Keratinocyte (primary cell): ENCODE data around the gene LANCL1. TPM values are rescaled to one million over a fixed set of nuclear protein-coding genes. Genes with fewer than 3 reads are reported as not detected.
"Not testable (repeated sequence)": the region's sequence is repeated elsewhere in the genome, so short reads cannot be mapped to it uniquely, and the experiment has no call there.

Source experiments
- DNase-seq: peaks from one replicate; pipeline ENCODE4 v3.0.0-alpha.2; 2011; ENCODE audit warnings: low read depth, missing footprints, low spot score
- FAIRE-seq: peaks from 2 replicates; lab custom pipeline; 2011; peaks lifted over from hg19 to GRCh38; lab: Jason Lieb, UNC
- H2AFZ ChIP-seq: 2 replicates; pipeline ENCODE4 v1.6.0; 2012; ENCODE audit warnings: low read length, control low read depth, inconsistent platforms; ENCODE audit not compliant: control insufficient read depth
- H3K27ac ChIP-seq: 2 replicates; pipeline ENCODE4 v1.5.1; 2011; ENCODE audit warnings: low read length; ENCODE audit not compliant: control insufficient read depth, insufficient read depth
- H3K27me3 ChIP-seq: 3 replicates; pipeline ENCODE4 v1.6.0; 2011; ENCODE audit warnings: low read length; ENCODE audit not compliant: control insufficient read depth, insufficient read depth; ENCODE audit errors: extremely low read depth
- H3K36me3 ChIP-seq, 2 experiments: 2 replicates in 1 of 2; 3 replicates in 1 of 2; pipeline ENCODE4 v1.5.1; 2011; ENCODE audit warnings: low read length in 2 of 2, mild to moderate bottlenecking in 1 of 2; ENCODE audit not compliant: control insufficient read depth in 2 of 2, insufficient read depth in 2 of 2; ENCODE audit errors: extremely low read depth in 1 of 2
- H3K4me1 ChIP-seq: 3 replicates; pipeline ENCODE4 v1.5.1; 2011; ENCODE audit warnings: low read length; ENCODE audit not compliant: control insufficient read depth, insufficient read depth; ENCODE audit errors: extremely low read depth
- H3K4me2 ChIP-seq: 3 replicates; pipeline ENCODE4 v1.6.0; 2011; ENCODE audit warnings: low read depth, low read length; ENCODE audit not compliant: control insufficient read depth, insufficient read depth; ENCODE audit errors: extremely low read depth
- H3K4me3 ChIP-seq, 3 experiments: fragments of 200-600 bp in 1 of 3; sonication (generic) in 1 of 3; 2 replicates in 2 of 3; 3 replicates in 1 of 3; pipeline ENCODE4 v1.5.1; 2011 to 2016; ENCODE audit warnings: low read length in 3 of 3, mild to moderate bottlenecking in 3 of 3, control low read depth in 2 of 3, inconsistent platforms in 1 of 3, low read depth in 1 of 3, mixed read lengths in 1 of 3, mixed run types in 1 of 3, moderate library complexity in 1 of 3; ENCODE audit not compliant: control insufficient read depth in 2 of 3, insufficient read depth in 2 of 3; ENCODE audit errors: extremely low read depth in 1 of 3
- H3K79me2 ChIP-seq: 2 replicates; pipeline ENCODE4 v1.6.0; 2012; ENCODE audit warnings: low read length; ENCODE audit not compliant: control insufficient read depth, insufficient read depth
- H3K9ac ChIP-seq: 3 replicates; pipeline ENCODE4 v1.6.0; 2011; ENCODE audit warnings: low read length; ENCODE audit not compliant: control insufficient read depth, insufficient read depth; ENCODE audit errors: extremely low read depth
- H3K9me1 ChIP-seq: 3 replicates; pipeline ENCODE4 v1.6.0; 2011; ENCODE audit warnings: low read length; ENCODE audit not compliant: control insufficient read depth, insufficient read depth; ENCODE audit errors: extremely low read depth
- H3K9me3 ChIP-seq: 2 replicates; pipeline ENCODE4 v1.5.1; 2012; ENCODE audit warnings: low read depth, low read length; ENCODE audit not compliant: control insufficient read depth
- H4K20me1 ChIP-seq: 3 replicates; pipeline ENCODE4 v1.6.0; 2011; ENCODE audit warnings: low read length; ENCODE audit not compliant: control insufficient read depth, insufficient read depth; ENCODE audit errors: extremely low read depth
- EZH2 ChIP-seq: IDR thresholded peaks from one replicate; pipeline ENCODE4 v1.6.1; 2012; ENCODE audit warnings: inconsistent platforms, mild to moderate bottlenecking, low read length, moderate library complexity
- dilution Hi-C: fragments of 300-500 bp; cut with MboI; formaldehyde crosslinking; loops from one replicate; pipeline ENCODE4 v1.7.0; 2020; ENCODE audit warnings: low sequenced_read_pairs; ENCODE audit not compliant: extremely low pct_ligation_motif_present
- polyA plus RNA-seq, 5 experiments: library from polyadenylated mRNA; depleted of rRNA in 3 of 5; stranded (reverse) in 3 of 5; stranded (forward) in 1 of 5; unstranded in 1 of 5; fragments of >200 nt; gene quantifications; 1 replicate in 1 of 5; 2 replicates in 3 of 5; 3 replicates in 1 of 5; pipeline versions ENCODE4 v1.2.1 to v1.2.3, GENCODE V29; 2011 to 2012; ENCODE audit warnings: missing spikeins in 2 of 5, low read depth in 1 of 5, low replicate concordance in 1 of 5
- TF ChIP-seq, protein P1 (sequence below), 3 experiments: IDR thresholded peaks in 1 of 3; conservative IDR thresholded peaks in 1 of 3; optimal IDR thresholded peaks in 1 of 3; 2 replicates in 2 of 3; 3 replicates in 1 of 3; pipeline versions ENCODE3 to v1.5.1; 2011; ENCODE audit warnings: low read length in 3 of 3, mild to moderate bottlenecking in 3 of 3, moderate library complexity in 2 of 3, control low read depth in 1 of 3, inconsistent platforms in 1 of 3; ENCODE audit not compliant: insufficient read depth in 2 of 3; ENCODE audit errors: extremely low read depth in 1 of 3

Gene LANCL1
- polyA plus RNA-seq, 1 donor (not counting 4 experiments of a cell fraction or from before 2014, with no cell fraction given): 86.4 TPM

DNA sequence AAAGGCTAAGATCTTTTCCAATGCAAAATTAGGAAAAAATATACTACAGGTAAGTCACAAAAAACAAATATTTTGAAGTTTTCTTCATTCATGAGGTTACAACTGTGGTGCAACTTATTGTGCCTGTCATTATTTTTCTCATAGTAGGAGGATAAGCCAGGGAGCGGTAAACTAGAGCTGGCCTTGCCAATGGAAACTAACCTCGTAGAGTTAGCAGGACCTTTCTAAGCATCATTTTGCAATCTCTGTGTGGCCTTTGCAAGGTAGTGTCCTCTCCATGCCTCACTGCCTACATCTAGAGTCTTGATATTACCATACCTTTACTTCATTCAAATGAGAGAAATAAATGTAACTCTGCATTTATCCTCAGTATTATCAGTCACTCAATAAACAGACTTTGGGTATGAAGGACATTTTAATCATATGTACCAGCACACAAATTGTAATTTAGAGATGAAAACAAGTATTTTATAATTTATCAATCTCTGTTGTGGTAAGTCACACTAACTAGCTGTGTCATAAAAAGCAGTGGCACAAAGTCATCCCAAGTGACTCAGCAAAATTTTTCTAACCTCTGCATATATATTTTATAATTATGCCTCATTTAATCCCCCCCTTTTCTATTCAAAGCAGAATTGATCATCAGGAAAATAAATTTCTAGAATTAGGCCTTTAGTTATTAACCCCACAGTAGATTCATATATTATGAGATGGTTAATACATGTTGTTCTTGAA, 47.0 kb downstream of the LANCL1 start:
- TF ChIP-seq EZH2: no peak
- TF ChIP-seq, protein P1, sequence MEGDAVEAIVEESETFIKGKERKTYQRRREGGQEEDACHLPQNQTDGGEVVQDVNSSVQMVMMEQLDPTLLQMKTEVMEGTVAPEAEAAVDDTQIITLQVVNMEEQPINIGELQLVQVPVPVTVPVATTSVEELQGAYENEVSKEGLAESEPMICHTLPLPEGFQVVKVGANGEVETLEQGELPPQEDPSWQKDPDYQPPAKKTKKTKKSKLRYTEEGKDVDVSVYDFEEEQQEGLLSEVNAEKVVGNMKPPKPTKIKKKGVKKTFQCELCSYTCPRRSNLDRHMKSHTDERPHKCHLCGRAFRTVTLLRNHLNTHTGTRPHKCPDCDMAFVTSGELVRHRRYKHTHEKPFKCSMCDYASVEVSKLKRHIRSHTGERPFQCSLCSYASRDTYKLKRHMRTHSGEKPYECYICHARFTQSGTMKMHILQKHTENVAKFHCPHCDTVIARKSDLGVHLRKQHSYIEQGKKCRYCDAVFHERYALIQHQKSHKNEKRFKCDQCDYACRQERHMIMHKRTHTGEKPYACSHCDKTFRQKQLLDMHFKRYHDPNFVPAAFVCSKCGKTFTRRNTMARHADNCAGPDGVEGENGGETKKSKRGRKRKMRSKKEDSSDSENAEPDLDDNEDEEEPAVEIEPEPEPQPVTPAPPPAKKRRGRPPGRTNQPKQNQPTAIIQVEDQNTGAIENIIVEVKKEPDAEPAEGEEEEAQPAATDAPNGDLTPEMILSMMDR (optimal IDR thresholded peaks at IDR 0.05 in 1 of 3, IDR thresholded peaks at IDR 0.05 in 1 of 3, conservative IDR thresholded peaks at IDR 0.05 in 1 of 3; ENCODE audit: extremely low read depth in 1 of 3, insufficient read depth in 2 of 3, low read length in 3 of 3): no peak
- Histone ChIP-seq H3K27ac (no peak overlapping the region), H3K4me3 (no peak overlapping the region), H2AFZ (no peak overlapping the region), H3K36me3 (peaks cover 4 to 6% of the 10 kb centered on the region in 2 experiments), H3K27me3 (no peaks in the 10 kb centered on the region), H3K4me1 (no peaks in the 10 kb centered on the region), H3K9me3 (no peaks in the 10 kb centered on the region), H3K79me2 (no peaks in the 10 kb centered on the region), H3K4me2 (no peak overlapping the region), H3K9ac (no peak overlapping the region), H4K20me1 (no peaks in the 10 kb centered on the region), H3K9me1 (no peaks in the 10 kb centered on the region)
- dilution Hi-C loops: no loop called here
- FAIRE-seq: no peak
- DNase-seq: no peak

GRCh38 chr2:210428393-210429179, 48.0 kb downstream of the LANCL1 start:
- H3K27me3 ChIP-seq: no peaks in the 10 kb centered on the region
- H3K4me2 ChIP-seq: no peak overlapping the region
- H3K36me3 ChIP-seq: peaks cover 0 to 2% of the 10 kb centered on the region in 2 experiments
- FAIRE-seq (no peak), DNase-seq (no peak)
- no peak overlapping the region for H2AFZ ChIP-seq
- H3K9ac ChIP-seq: no peak overlapping the region
- TF ChIP-seq EZH2: no peak
- TF ChIP-seq, protein P1 (optimal IDR thresholded peaks at IDR 0.05 in 1 of 3, IDR thresholded peaks at IDR 0.05 in 1 of 3, conservative IDR thresholded peaks at IDR 0.05 in 1 of 3; ENCODE audit: extremely low read depth in 1 of 3, insufficient read depth in 2 of 3, low read length in 3 of 3): no peak
- no peaks in the 10 kb centered on the region for H4K20me1 ChIP-seq
- no peaks in the 10 kb centered on the region for H3K9me1 ChIP-seq
- no peak overlapping the region for H3K4me3 ChIP-seq
- H3K9me3 ChIP-seq: no peaks in the 10 kb centered on the region
- H3K79me2 ChIP-seq: no peaks in the 10 kb centered on the region
- H3K4me1 ChIP-seq: no peaks in the 10 kb centered on the region
- H3K27ac ChIP-seq: no peak overlapping the region
- dilution Hi-C loops: no loop called here

DNA sequence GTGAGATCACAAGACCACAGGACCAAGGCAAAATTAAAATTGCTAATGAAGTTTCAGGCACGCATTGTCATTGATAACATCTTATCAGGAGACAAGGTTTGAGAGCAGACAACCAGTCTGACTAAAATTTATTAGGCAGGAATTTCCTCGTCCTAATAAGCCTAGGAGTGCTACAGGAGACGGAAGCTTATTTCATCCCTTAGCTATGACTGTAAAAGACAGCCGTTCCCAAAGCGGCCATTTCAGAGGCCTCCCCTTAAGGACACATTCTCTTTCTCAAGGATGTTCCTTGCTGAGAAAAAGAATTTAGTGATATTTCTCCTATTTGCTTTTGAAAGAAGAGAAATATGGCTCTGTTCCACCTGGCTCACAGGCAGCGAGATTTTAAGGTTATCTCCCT, 49.2 kb downstream of the LANCL1 start:
- DNase-seq, H3K4me3 ChIP-seq, H3K27ac ChIP-seq, dilution Hi-C loops, H2AFZ ChIP-seq, H3K79me2 ChIP-seq, H4K20me1 ChIP-seq, FAIRE-seq, H3K27me3 ChIP-seq, H3K4me1 ChIP-seq, H3K9ac ChIP-seq, H3K9me3 ChIP-seq, H3K9me1 ChIP-seq, H3K36me3 ChIP-seq, H3K4me2 ChIP-seq: not testable (repeated sequence)
